Osteocyte (in vitro differentiated cells): Measurements from ENCODE around the gene UTRN. TPM values are rescaled to one million over a fixed set of nuclear protein-coding genes. Genes with fewer than 3 reads are reported as not detected.

Experiments
- DNase-seq: peaks from one replicate; pipeline ENCODE4 v3.0.0; 2021; ENCODE audit warnings: mixed read lengths; ENCODE audit not compliant: unreplicated experiment; ENCODE audit errors: extremely low spot score
- H3K27ac Mint-ChIP-seq: one replicate; pipeline ENCODE4 v1.8.0; 2021; ENCODE audit warnings: mild to moderate bottlenecking, mixed read lengths; ENCODE audit not compliant: unreplicated experiment
- H3K27me3 Mint-ChIP-seq: one replicate; pipeline ENCODE4 v1.8.0; 2021; ENCODE audit warnings: mixed read lengths; ENCODE audit not compliant: unreplicated experiment
- H3K36me3 Mint-ChIP-seq: one replicate; pipeline ENCODE4 v1.8.0; 2021; ENCODE audit warnings: mixed read lengths; ENCODE audit not compliant: unreplicated experiment
- H3K4me1 Mint-ChIP-seq: one replicate; pipeline ENCODE4 v1.8.0; 2021; ENCODE audit warnings: mixed read lengths; ENCODE audit not compliant: unreplicated experiment
- H3K4me3 Mint-ChIP-seq: one replicate; pipeline ENCODE4 v1.8.0; 2021; ENCODE audit warnings: mild to moderate bottlenecking, moderate library complexity, mixed read lengths; ENCODE audit not compliant: unreplicated experiment
- H3K9me3 Mint-ChIP-seq: one replicate; pipeline ENCODE4 v1.8.0; 2021; ENCODE audit warnings: mixed read lengths; ENCODE audit not compliant: unreplicated experiment
- CTCF ChIP-seq: fragments of 200-600 bp; sonication (generic); IDR thresholded peaks from 2 replicates; pipeline ENCODE4 v1.5.0; 2021; ENCODE audit warnings: antibody characterized with exemption, mild to moderate bottlenecking, moderate library complexity
- total RNA-seq: library from RNA; stranded (reverse); gene quantifications from 2 replicates; pipeline ENCODE4 v1.2.1, GENCODE V29; 2021

UTRN gene
- total RNA-seq, 1 donor from 2014 or later, result 144 TPM

DNA sequence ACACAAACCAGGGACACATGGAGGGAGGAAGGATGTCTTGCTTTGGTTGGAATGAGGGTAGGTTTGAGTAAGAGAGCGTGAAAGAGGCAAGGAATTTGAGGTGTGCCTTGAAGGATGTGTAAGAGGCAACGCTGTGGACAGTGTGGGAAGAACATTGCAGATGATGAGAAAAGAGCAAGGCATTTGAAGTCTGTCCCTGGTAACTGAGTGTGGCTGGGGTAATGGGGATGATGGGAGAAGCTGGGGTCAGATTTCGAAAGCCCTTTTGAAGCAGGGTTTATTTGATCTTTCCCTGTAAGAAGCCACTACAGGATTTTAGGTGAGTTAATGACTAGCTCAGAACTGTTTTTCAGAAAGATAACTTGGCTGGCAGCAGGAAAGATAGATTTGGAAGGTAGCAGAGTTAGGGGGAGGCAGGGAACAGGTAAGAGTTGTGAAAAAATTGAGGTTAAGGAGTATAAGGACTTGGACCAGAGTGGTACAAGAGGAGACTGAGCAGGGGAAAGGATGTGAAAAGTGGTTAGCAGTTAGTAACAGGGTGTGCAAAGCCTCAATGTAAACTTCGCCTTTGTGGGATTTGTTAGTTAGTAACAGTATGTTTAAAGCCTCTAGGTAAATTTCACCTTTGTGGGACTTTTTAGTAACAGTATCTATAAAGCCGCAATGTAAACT is 17.7 kb downstream of the UTRN start:
- Mint-ChIP-seq H3K36me3 (peaks cover 12% of the 10 kb centered on the region), H3K4me3 (no peak overlapping the region), H3K27ac (no peak overlapping the region), H3K9me3 (peaks cover under 1% of the 10 kb centered on the region), H3K27me3 (no peaks in the 10 kb centered on the region), H3K4me1 (peaks cover 33% of the 10 kb centered on the region)
- DNase-seq, result no peak
- no peak for TF ChIP-seq CTCF

DNA sequence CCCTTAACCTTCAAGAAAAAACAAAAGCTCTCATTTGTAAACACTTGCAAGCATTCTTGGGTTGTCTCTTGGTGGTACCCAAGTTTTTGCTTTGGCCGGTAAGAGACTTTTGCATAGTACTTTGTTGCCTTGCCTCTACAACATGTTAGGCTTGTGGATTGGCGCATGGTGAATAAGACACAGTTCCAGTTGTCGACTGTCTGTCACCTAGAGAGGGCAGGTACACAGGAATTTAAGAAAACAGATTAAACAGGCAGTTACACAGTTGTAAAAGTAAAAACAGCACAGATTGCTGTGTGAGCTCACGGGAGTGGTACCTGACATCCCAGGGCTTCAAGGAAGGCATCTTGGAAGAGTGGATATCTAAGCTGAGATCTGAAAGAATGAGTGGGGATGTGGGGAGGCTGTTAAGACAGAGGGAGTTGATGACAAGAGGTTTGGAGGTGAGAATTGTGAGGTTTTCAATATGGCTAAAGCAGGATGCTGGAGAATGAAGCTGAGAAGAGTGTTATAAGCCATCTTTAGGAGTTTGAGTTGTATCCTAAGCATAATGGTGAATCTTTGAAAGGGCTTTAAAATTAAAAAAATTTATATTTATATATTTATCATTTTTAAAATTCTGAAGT is 19.2 kb downstream of the UTRN start:
- peaks cover 26% of the 10 kb centered on the region for H3K4me1 Mint-ChIP-seq
- no peak overlapping the region for H3K27ac Mint-ChIP-seq
- no peak for TF ChIP-seq CTCF
- no peak for DNase-seq
- peaks cover 24% of the 10 kb centered on the region for H3K36me3 Mint-ChIP-seq
- no peaks in the 10 kb centered on the region for H3K9me3 Mint-ChIP-seq
- H3K4me3 Mint-ChIP-seq, result no peak overlapping the region
- H3K27me3 Mint-ChIP-seq, result no peaks in the 10 kb centered on the region

GRCh38 chr6:144305567-144305966 is 20.4 kb downstream of the UTRN start:
- DNase-seq, result no peak
- TF ChIP-seq CTCF, result no peak
- Mint-ChIP-seq H3K27ac (peak overlapping the region; percentile 84), H3K9me3 (no peaks in the 10 kb centered on the region), H3K27me3 (no peaks in the 10 kb centered on the region), H3K4me1 (peaks cover 26% of the 10 kb centered on the region), H3K4me3 (peak overlapping the region; percentile 11), H3K36me3 (peaks cover 32% of the 10 kb centered on the region)

- H3K4me3 Mint-ChIP-seq, result peak overlapping the region; percentile 11
- no peaks in the 10 kb centered on the region for H3K9me3 Mint-ChIP-seq
- peaks cover 29% of the 10 kb centered on the region for H3K4me1 Mint-ChIP-seq
- no peaks in the 10 kb centered on the region for H3K27me3 Mint-ChIP-seq
- H3K36me3 Mint-ChIP-seq, result peaks cover 32% of the 10 kb centered on the region
- H3K27ac Mint-ChIP-seq, result peak overlapping the region; percentile 84
- DNase-seq, result no peak
- TF ChIP-seq CTCF, result no peak
Observed at GRCh38 chr6:144305985-144306384, 20.9 kb downstream of the UTRN start.

- peaks cover 28% of the 10 kb centered on the region for H3K36me3 Mint-ChIP-seq
- no peak for TF ChIP-seq CTCF
- no peaks in the 10 kb centered on the region for H3K27me3 Mint-ChIP-seq
- no peaks in the 10 kb centered on the region for H3K9me3 Mint-ChIP-seq
- no peak for DNase-seq
- H3K4me1 Mint-ChIP-seq, result peaks cover 39% of the 10 kb centered on the region
- H3K4me3 Mint-ChIP-seq, result no peak overlapping the region
- no peak overlapping the region for H3K27ac Mint-ChIP-seq
Observed at GRCh38 chr6:144307880-144308279, 22.7 kb downstream of the UTRN start.
